ENCODE measurements around the gene TAF1C. TPM values are rescaled to one million over a fixed set of nuclear protein-coding genes. Genes with fewer than 3 reads are reported as not detected.

TAF1C gene
- total and polyA plus RNA-seq, 2 of the 4 experiments (the other 2 are of a cell fraction) = 7.3 to 35.5 TPM

- Histone ChIP-seq H3K18ac (ENCODE audit: low read depth, low read length) (no peak overlapping the region), H3K9me1 (ENCODE audit: insufficient read depth, low read length) (peaks cover 6% of the 10 kb centered on the region; the same call in 1 of the 2 replicates), H4K91ac (ENCODE audit: insufficient read depth, low read depth, low read length) (no peak overlapping the region), H2BK120ac (ENCODE audit: low read depth, low read length) (no peak overlapping the region), H3K9me3 (ENCODE audit: control insufficient read depth, insufficient read depth, low read length) (no peaks in the 10 kb centered on the region), H3K27ac (ENCODE audit: insufficient read depth, low read length) (no peak overlapping the region), H3K4me3 (ENCODE audit: insufficient read depth, low read depth, low read length) (no peak overlapping the region), H3K56ac (ENCODE audit: extremely low read depth, insufficient read depth, low read length) (no peak overlapping the region), H3K14ac (replicated peaks; ENCODE audit: low read depth, low read length) (no peak overlapping the region), H3K27me3 (ENCODE audit: control insufficient read depth, insufficient read depth, low read length) (peaks cover 11% of the 10 kb centered on the region; the same call in 1 of the 2 replicates), H3K4ac (ENCODE audit: low read depth, low read length) (no peak overlapping the region), H2AK9ac (replicated peaks; ENCODE audit: low read depth, low read length, poor library complexity) (no peak overlapping the region), H3K79me1 (ENCODE audit: low read depth in 1 of 2, low read length in 2 of 2) (no peaks in the 10 kb centered on the region), H3K9ac (ENCODE audit: low read depth, low read length) (no peak overlapping the region), H3K4me2 (ENCODE audit: low read depth, low read length) (no peak overlapping the region), H4K20me1 (ENCODE audit: insufficient read depth, low read length) (no peaks in the 10 kb centered on the region), H2AK5ac (ENCODE audit: low read depth, low read length) (no peak overlapping the region), H2BK15ac (ENCODE audit: low read depth, low read length) (no peak overlapping the region), H2BK5ac (ENCODE audit: low read depth, low read length, poor library complexity, severe bottlenecking) (no peak overlapping the region), H2BK20ac (ENCODE audit: low read depth, low read length) (no peak overlapping the region), H4K8ac (ENCODE audit: low read depth in 2 of 2, low read length in 2 of 2) (no peak overlapping the region), H3K4me1 (ENCODE audit: control insufficient read depth, insufficient read depth, low read length) (peaks cover 9% of the 10 kb centered on the region), H3K36me3 (ENCODE audit: control insufficient read depth, insufficient read depth, low read length) (no peaks in the 10 kb centered on the region), H2AFZ (replicated peaks; ENCODE audit: low read length, poor library complexity) (no peak overlapping the region), H4K5ac (ENCODE audit: low read depth, low read length) (no peak overlapping the region), H3K23ac (ENCODE audit: low read depth, low read length) (no peak overlapping the region)
- ATAC-seq (ENCODE audit: low read depth) (no peak), DNase-seq (no peak)
- BruUV-seq (replicated peaks) = no TSS peak
- TF ChIP-seq RCOR1 (IDR thresholded peaks at IDR 0.05; ENCODE audit: insufficient replicate concordance, low read length) = no peak
- no peak for TF ChIP-seq CEBPB (IDR thresholded peaks at IDR 0.05; ENCODE audit: low read depth, low read length)
- no peak for TF ChIP-seq FOS (IDR thresholded peaks at IDR 0.05; ENCODE audit: low read depth, low read length)
- TF ChIP-seq MXI1 (IDR thresholded peaks at IDR 0.05; ENCODE audit: borderline replicate concordance, low read depth, low read length) = no peak
- POLR2A ChIA-PET (ENCODE audit: unreplicated experiment) = interaction anchor here (0.5 kb wide), 1 partner anchor 78 kb away, joined by 3 read pairs; no protein-coding TSS in a partner anchor
- CTCF ChIA-PET = no interaction called here
- in situ Hi-C loops (cut with MboI; ENCODE audit: low sequenced_read_pairs) = no loop called here
- intact Hi-C loops (cut with micrococcal nuclease) = no loop called here
- dilution Hi-C loops (cut with HindIII; ENCODE audit: low sequenced_read_pairs, unreplicated experiment) = no loop called here
- WGBS, 2 experiments (ENCODE audit: extremely low coverage in 2 of 2, insufficient read length in 1 of 2) = no CpG with 5 or more reads among the region's 8 CpGs
Measured at GRCh38 chr16:84226026-84226425, 39.2 kb upstream of the TAF1C start.
